OCI-LY3 (cell line): ENCODE results near the gene TMEM191C.

Experiments
- CTCF ChIP-seq: fragments of 200-600, 300-600 bp; sonication (generic); IDR thresholded peaks from 2 replicates; pipeline ENCODE4 v1.5.1; 2014; ENCODE audit warnings: antibody characterized with exemption, low read length, low read depth
- EZH2phosphoT487 ChIP-seq: fragments of 200-600 bp; shearing (Covaris generic); IDR thresholded peaks from 2 replicates; pipeline ENCODE4 v1.6.1; 2018; ENCODE audit warnings: antibody characterized with exemption, mixed run types, low read depth

GRCh38 chr22:21448627-21449416 is 18.4 kb upstream of the TMEM191C start:
- TF ChIP-seq CTCF, result no peak
- TF ChIP-seq EZH2phosphoT487, result no peak
